B cell (primary cell): Measurements from ENCODE around the gene COL5A2. TPM values are rescaled to one million over a fixed set of nuclear protein-coding genes. Genes with fewer than 3 reads are reported as not detected.

Experiments
- ATAC-seq: fragments of 200-7000 bp; cut with Tn5 transposase; one replicate; pipeline ENCODE4 v1.10.0; 2021; ENCODE audit warnings: low read depth, mild to moderate bottlenecking, moderate number of reproducible peaks, moderate library complexity
- CTCF ChIA-PET: fragments of 350-600 bp; sonication (Branson Sonifier 250); formaldehyde crosslinking; loops from one replicate; lab custom pipeline; 2021; ENCODE audit warnings: antibody characterized with exemption, inconsistent platforms; lab: Charles Lee
- POLR2A ChIA-PET: fragments of 350-600 bp; sonication (Branson Sonifier 250); formaldehyde crosslinking; loops from one replicate; lab custom pipeline; 2021; ENCODE audit warnings: antibody characterized with exemption; lab: Charles Lee
- DNase-seq: peaks from one replicate; pipeline ENCODE4 v3.0.0; 2013
- H2AFZ ChIP-seq: 2 replicates; pipeline ENCODE4 v1.6.1; 2012; ENCODE audit warnings: mild to moderate bottlenecking, low read depth, low read length; ENCODE audit not compliant: insufficient read depth, poor library complexity, severe bottlenecking
- H3K27ac ChIP-seq, 2 donors: 1 replicate in 1 of 2; 2 replicates in 1 of 2; pipeline ENCODE4 v1.5.1; 2012 to 2013; ENCODE audit warnings: low read length in 2 of 2, mild to moderate bottlenecking in 2 of 2, moderate library complexity in 1 of 2
- H3K27me3 ChIP-seq, 4 experiments: fragments of 200-600 bp in 1 of 4; sonication (generic) in 1 of 4; replicated peaks in 1 of 4; 1 replicate in 2 of 4; 2 replicates in 2 of 4; pipeline versions ENCODE4 v1.6.1 to v1.7.0; 2013 to 2016; ENCODE audit warnings: low read length in 3 of 4, mild to moderate bottlenecking in 2 of 4, mixed read lengths in 1 of 4, moderate library complexity in 1 of 4; ENCODE audit not compliant: insufficient read depth in 4 of 4, control insufficient read depth in 3 of 4; ENCODE audit errors: control extremely low read depth in 1 of 4
- H3K36me3 ChIP-seq, 2 experiments: replicated peaks in 1 of 2; 1 replicate in 1 of 2; 2 replicates in 1 of 2; pipeline versions ENCODE4 v1.6.1 to v1.7.1; 2013; ENCODE audit warnings: low read length in 1 of 2; ENCODE audit not compliant: insufficient read depth in 2 of 2, control insufficient read depth in 1 of 2; ENCODE audit errors: control extremely low read depth in 1 of 2, extremely low read depth in 1 of 2
- H3K4me1 ChIP-seq, 2 donors: fragments of 200-600 bp in 1 of 2; sonication (generic) in 1 of 2; 1 replicate in 1 of 2; 2 replicates in 1 of 2; pipeline versions ENCODE4 v1.5.1 to v1.6.1; 2013 to 2017; ENCODE audit warnings: low read length in 2 of 2; ENCODE audit not compliant: control insufficient read depth in 2 of 2, insufficient read depth in 2 of 2
- H3K4me2 ChIP-seq: replicated peaks from 2 replicates; pipeline ENCODE3; 2012; ENCODE audit warnings: mild to moderate bottlenecking, low read depth, low read length; ENCODE audit not compliant: poor library complexity, severe bottlenecking
- H3K4me3 ChIP-seq, 5 experiments: fragments of 200-600 bp in 1 of 5; sonication (generic) in 1 of 5; 1 replicate in 3 of 5; 2 replicates in 2 of 5; pipeline versions ENCODE4 v1.5.1 to v1.7.0; 2011 to 2016; ENCODE audit warnings: low read length in 4 of 5, mild to moderate bottlenecking in 4 of 5, low read depth in 2 of 5, control low read depth in 1 of 5, moderate library complexity in 1 of 5; ENCODE audit not compliant: insufficient read depth in 1 of 5; ENCODE audit errors: control extremely low read depth in 1 of 5, extremely low read depth in 1 of 5
- H3K79me2 ChIP-seq: fragments of 200-600 bp; sonication (generic); one replicate; pipeline ENCODE4 v1.6.0; 2016; ENCODE audit warnings: low read length; ENCODE audit not compliant: control insufficient read depth, insufficient read depth
- H3K9ac ChIP-seq: fragments of 200-600 bp; sonication (generic); 2 replicates; pipeline ENCODE4 v1.6.1; 2017; ENCODE audit warnings: mild to moderate bottlenecking, low read length, moderate library complexity
- H3K9me3 ChIP-seq, 3 donors: one replicate each; pipeline versions ENCODE4 v1.6.1 to v1.7.1; 2013; ENCODE audit warnings: low read length in 2 of 3; ENCODE audit not compliant: control insufficient read depth in 2 of 3, insufficient read depth in 1 of 3; ENCODE audit errors: control extremely low read depth in 1 of 3
- H4K20me1 ChIP-seq: 2 replicates; pipeline ENCODE4 v1.6.0; 2012; ENCODE audit warnings: mild to moderate bottlenecking, low read length; ENCODE audit not compliant: insufficient read depth, control insufficient read depth, poor library complexity, severe bottlenecking
- H3K27ac Mint-ChIP-seq: one replicate; pipeline ENCODE4 v1.8.0; 2021; ENCODE audit warnings: mixed read lengths
- H3K27me3 Mint-ChIP-seq: one replicate; pipeline ENCODE4 v1.8.0; 2021; ENCODE audit warnings: mixed read lengths
- H3K4me1 Mint-ChIP-seq: one replicate; pipeline ENCODE4 v1.8.0; 2021; ENCODE audit warnings: mixed read lengths
- H3K4me3 Mint-ChIP-seq: one replicate; pipeline ENCODE4 v1.8.0; 2021; ENCODE audit warnings: mixed read lengths
- H3K9me3 Mint-ChIP-seq: one replicate; pipeline ENCODE4 v1.8.0; 2022; ENCODE audit warnings: mixed read lengths; ENCODE audit not compliant: insufficient read depth
- CTCF ChIP-seq: fragments of 200-600 bp; IDR thresholded peaks from one replicate; pipeline ENCODE4 v1.8.0; 2022; ENCODE audit warnings: antibody characterized with exemption, mild to moderate bottlenecking
- EZH2 ChIP-seq: IDR thresholded peaks from 2 replicates; pipeline ENCODE4 v1.6.1; 2012; ENCODE audit warnings: borderline replicate concordance, low read depth, mild to moderate bottlenecking, moderate library complexity, low read length; ENCODE audit not compliant: insufficient read depth, poor library complexity, severe bottlenecking
- WGBS: methylation state at CpG from one replicate; pipeline ENCODE4 v1.1.5; 2013; ENCODE audit warnings: missing lambda C conversion rate; ENCODE audit not compliant: insufficient coverage; 5-methylcytosine and 5-hydroxymethylcytosine counted together
- intact Hi-C: fragments of 100-400 bp; cut with micrococcal nuclease; formaldehyde crosslinking; loops from one replicate; pipeline ENCODE4 v1.10.0; 2022
- polyA plus RNA-seq: library from polyadenylated mRNA; depleted of rRNA; stranded (reverse); fragments of >200 nt; gene quantifications from 2 replicates; pipeline ENCODE4 v1.2.3, GENCODE V29; 2012
- total RNA-seq, 2 donors: library from RNA; stranded (reverse); fragments of 120-200 nt in 1 of 2; gene quantifications; 1 replicate in 1 of 2; 2 replicates in 1 of 2; pipeline versions ENCODE4 v1.2.3 to v1.2.4, GENCODE V29; 2013 to 2022

Gene COL5A2
- total and polyA plus RNA-seq, 2 donors (not counting 1 experiment from before 2014, with no cell fraction given): 0.44 to 0.45 TPM

DNA sequence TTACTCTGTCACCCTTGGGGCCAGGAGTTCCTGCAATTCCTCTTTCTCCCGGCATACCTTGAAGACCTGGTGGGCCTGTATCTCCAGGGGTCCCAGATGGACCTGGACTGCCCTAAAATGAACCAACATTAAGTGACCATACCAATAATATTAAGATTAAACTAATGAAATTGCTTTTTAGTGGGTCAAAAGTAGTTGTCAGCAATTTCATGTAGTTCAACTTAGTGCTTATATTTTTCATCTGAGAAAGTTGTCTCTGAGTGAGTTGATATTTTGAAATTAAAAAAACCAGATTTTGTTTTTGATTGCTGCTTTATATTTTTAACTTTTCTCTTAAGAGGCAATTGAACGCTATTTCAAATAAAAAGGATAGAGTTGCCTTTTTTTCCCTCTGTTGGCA is 122.2 kb downstream of the COL5A2 start:
- H3K9me3 Mint-ChIP-seq: no peaks in the 10 kb centered on the region
- Histone ChIP-seq H4K20me1 (no peaks in the 10 kb centered on the region), H3K79me2 (no peaks in the 10 kb centered on the region), H3K27me3 (no peaks in the 10 kb centered on the region), H3K4me2 (no peak overlapping the region), H3K4me1 (no peaks in the 10 kb centered on the region), H3K27ac (no peak overlapping the region), H3K9me3 (no peaks in the 10 kb centered on the region), H3K4me3 (no peak overlapping the region), H2AFZ (no peak overlapping the region), H3K9ac (no peak overlapping the region), H3K36me3 (no peaks in the 10 kb centered on the region)
- H3K27me3 Mint-ChIP-seq: no peaks in the 10 kb centered on the region
- WGBS: no CpG with 5 or more reads among the region's 2 CpGs
- ATAC-seq: no peak
- no peak for TF ChIP-seq EZH2
- no peak for TF ChIP-seq CTCF
- POLR2A ChIA-PET: no interaction called here
- no peaks in the 10 kb centered on the region for H3K4me1 Mint-ChIP-seq
- H3K27ac Mint-ChIP-seq: no peak overlapping the region
- CTCF ChIA-PET: no interaction called here
- intact Hi-C loops: no loop called here
- no peak overlapping the region for H3K4me3 Mint-ChIP-seq
- DNase-seq: no peak

DNA sequence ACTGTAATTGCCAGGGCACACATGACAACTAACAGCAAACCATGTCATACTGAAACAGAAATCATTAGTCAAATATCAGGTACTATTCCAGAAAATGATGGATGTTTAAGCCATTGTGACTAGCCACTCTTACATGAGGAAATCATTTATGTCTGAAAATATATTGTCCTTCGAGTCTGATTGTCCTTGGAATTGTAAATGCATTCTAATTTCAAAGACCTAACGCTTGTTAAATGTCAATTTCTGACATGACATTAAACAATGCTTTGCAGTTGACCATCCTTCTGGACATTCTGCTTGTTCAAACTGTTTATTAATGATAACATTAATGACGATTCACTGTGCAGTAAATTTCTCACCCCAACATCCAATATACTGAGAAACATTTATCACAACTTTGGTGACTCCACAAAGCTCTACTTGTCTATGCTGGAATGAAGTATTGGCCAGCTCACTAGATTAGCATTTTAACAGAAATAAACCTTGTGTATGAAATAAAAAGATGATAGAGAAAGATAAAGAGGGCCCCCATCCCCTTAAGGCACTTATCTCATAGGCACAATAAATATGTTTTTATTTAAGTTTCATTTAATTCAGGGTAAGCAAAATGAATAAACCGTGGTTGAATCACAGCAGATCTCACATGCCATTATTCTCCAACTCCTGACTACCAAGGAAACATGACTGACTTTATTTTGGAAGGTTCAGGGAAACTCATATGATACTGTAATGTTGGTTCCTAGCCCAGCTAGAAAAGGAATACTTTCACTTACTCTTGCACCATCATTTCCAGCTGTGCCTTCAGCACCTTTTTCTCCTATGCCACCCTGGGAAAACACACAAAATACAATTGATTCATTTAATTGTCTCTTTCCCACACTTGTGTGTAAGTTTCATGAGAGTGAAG is 123.1 kb downstream of the COL5A2 start:
- POLR2A ChIA-PET: no interaction called here
- H3K9ac ChIP-seq: no peak overlapping the region

More for the DNA sequence above, 123.1 kb downstream of the COL5A2 start:
- Histone ChIP-seq H3K79me2 (no peaks in the 10 kb centered on the region), H3K4me2 (no peak overlapping the region), H3K4me3 (no peak overlapping the region), H3K9me3 (no peaks in the 10 kb centered on the region), H3K4me1 (no peaks in the 10 kb centered on the region), H3K36me3 (no peaks in the 10 kb centered on the region), H3K27ac (no peak overlapping the region), H4K20me1 (no peaks in the 10 kb centered on the region), H2AFZ (no peak overlapping the region), H3K27me3 (no peaks in the 10 kb centered on the region)
- Mint-ChIP-seq H3K4me1 (no peaks in the 10 kb centered on the region), H3K4me3 (no peak overlapping the region), H3K9me3 (no peaks in the 10 kb centered on the region), H3K27me3 (no peaks in the 10 kb centered on the region), H3K27ac (no peak overlapping the region)
- DNase-seq: no peak
- CTCF ChIA-PET: no interaction called here
- intact Hi-C loops: no loop called here
- TF ChIP-seq EZH2 (no peak), CTCF (no peak)
- no peak for ATAC-seq
- WGBS: no CpG with 5 or more reads among the region's 4 CpGs
